HEK293 (cell line): Measurements from ENCODE around the gene SEMA6A.

Experiments
- CTCF ChIA-PET: fragments of 350-600 bp; formaldehyde crosslinking; extraction: SDS; loops from one replicate; lab custom pipeline; 2021; ENCODE audit warnings: antibody characterized with exemption; lab: Yijun Ruan, JAX
- POLR2A ChIA-PET: fragments of 300-600 bp; formaldehyde crosslinking; extraction: SDS; loops from one replicate; lab custom pipeline; 2020; ENCODE audit warnings: antibody characterized with exemption, inconsistent platforms; lab: Yijun Ruan, JAX
- H3K27ac ChIP-seq: fragments of 200-500 bp; sonication (Bioruptor generic); 2 replicates; pipeline ENCODE4 v1.5.1; 2014; ENCODE audit warnings: low read depth, low read length, control low read depth, inconsistent platforms; ENCODE audit errors: extremely low read depth
- H3K36me3 ChIP-seq, 2 experiments: fragments of 200-500 bp in 1 of 2; sonication (Bioruptor generic) in 1 of 2; 1 replicate in 1 of 2; 2 replicates in 1 of 2; pipeline ENCODE4 v1.5.1; 2014 to 2017; ENCODE audit warnings: inconsistent platforms in 2 of 2, low read length in 2 of 2; ENCODE audit not compliant: control insufficient read depth in 2 of 2, insufficient read depth in 1 of 2
- H3K4me1 ChIP-seq: fragments of 200-500 bp; sonication (Bioruptor generic); 2 replicates; pipeline ENCODE4 v1.5.1; 2014; ENCODE audit warnings: mild to moderate bottlenecking, low read length, inconsistent platforms; ENCODE audit not compliant: control insufficient read depth, insufficient read depth
- H3K4me3 ChIP-seq: 2 replicates; pipeline ENCODE4 v1.5.1; 2011; ENCODE audit warnings: low read depth, mild to moderate bottlenecking, control low read depth, low read length, moderate library complexity
- H3K9me3 ChIP-seq: fragments of 200-500 bp; sonication (Bioruptor generic); 2 replicates; pipeline ENCODE4 v1.5.1; 2014; ENCODE audit warnings: low read depth, low read length, inconsistent platforms; ENCODE audit not compliant: control insufficient read depth, insufficient read depth
- KLF8 ChIP-seq: fragments of 450-650 bp; formaldehyde crosslinking; IDR thresholded peaks from 2 replicates; pipeline ENCODE4 v1.5.1; 2016; ENCODE audit warnings: missing biosample characterization, missing genetic modification characterization
- MZF1 ChIP-seq: fragments of 450-650 bp; formaldehyde crosslinking; IDR thresholded peaks from 2 replicates; pipeline ENCODE4 v1.5.1; 2017; ENCODE audit warnings: missing biosample characterization, missing genetic modification characterization, borderline replicate concordance
- SALL2 ChIP-seq: fragments of 450-650 bp; formaldehyde crosslinking; IDR thresholded peaks from 2 replicates; pipeline ENCODE4 v1.5.0; 2017; ENCODE audit warnings: missing biosample characterization, mild to moderate bottlenecking, missing genetic modification characterization, borderline replicate concordance
- SETDB1 ChIP-seq: IDR thresholded peaks from one replicate; pipeline ENCODE4 v1.6.1; 2017; ENCODE audit warnings: mild to moderate bottlenecking, low read length, moderate library complexity, mixed read lengths; ENCODE audit not compliant: insufficient read length
- SP7 ChIP-seq: fragments of 450-650 bp; formaldehyde crosslinking; IDR thresholded peaks from 2 replicates; pipeline ENCODE4 v1.5.1; 2016; ENCODE audit warnings: missing biosample characterization, missing genetic modification characterization
- TRIM28 ChIP-seq: IDR thresholded peaks from 2 replicates; pipeline ENCODE4 v1.6.1; 2011; ENCODE audit warnings: low read length, control low read depth, borderline replicate concordance
- ZNF211 ChIP-seq: fragments of 450-650 bp; formaldehyde crosslinking; IDR thresholded peaks from 2 replicates; pipeline ENCODE4 v1.5.1; 2016; ENCODE audit warnings: low read depth, missing biosample characterization, missing genetic modification characterization
- ZNF335 ChIP-seq: fragments of 450-650 bp; formaldehyde crosslinking; conservative IDR thresholded peaks from 2 replicates; pipeline ENCODE4 v1.5.1; 2016; ENCODE audit warnings: missing biosample characterization, missing genetic modification characterization
- ZNF341 ChIP-seq: fragments of 450-650 bp; formaldehyde crosslinking; IDR thresholded peaks from 2 replicates; pipeline ENCODE4; 2016; ENCODE audit warnings: low read depth, missing biosample characterization, missing genetic modification characterization
- ZNF350 ChIP-seq: fragments of 450-650 bp; formaldehyde crosslinking; IDR thresholded peaks from 2 replicates; pipeline ENCODE4 v1.5.0; 2017; ENCODE audit warnings: missing biosample characterization, mild to moderate bottlenecking, missing genetic modification characterization
- ZNF510 ChIP-seq: fragments of 450-650 bp; formaldehyde crosslinking; IDR thresholded peaks from 2 replicates; pipeline ENCODE4 v1.5.1; 2018; ENCODE audit warnings: mild to moderate bottlenecking, missing genetic modification characterization, missing biosample characterization; ENCODE audit not compliant: insufficient replicate concordance
- ZNF549 ChIP-seq: fragments of 450-650 bp; IDR thresholded peaks from 2 replicates; pipeline ENCODE4 v1.5.1; 2018; ENCODE audit warnings: missing biosample characterization, missing genetic modification characterization, mild to moderate bottlenecking, inconsistent platforms, moderate library complexity
- ZNF596 ChIP-seq: fragments of 450-650 bp; IDR thresholded peaks from 2 replicates; pipeline ENCODE4 v1.5.0; 2018; ENCODE audit warnings: missing biosample characterization, mild to moderate bottlenecking, missing genetic modification characterization, moderate library complexity
- ZNF621 ChIP-seq: fragments of 450-650 bp; formaldehyde crosslinking; IDR thresholded peaks from 2 replicates; pipeline ENCODE4 v1.5.1; 2017; ENCODE audit warnings: missing biosample characterization, missing genetic modification characterization
- ZNF660 ChIP-seq: fragments of 450-650 bp; IDR thresholded peaks from 2 replicates; pipeline ENCODE4 v1.5.1; 2018; ENCODE audit warnings: missing biosample characterization, mild to moderate bottlenecking, missing genetic modification characterization
- ZNF701 ChIP-seq: fragments of 450-650 bp; formaldehyde crosslinking; IDR thresholded peaks from 2 replicates; pipeline ENCODE4 v1.5.1; 2016; ENCODE audit warnings: missing biosample characterization, missing genetic modification characterization
- ZNF747 ChIP-seq: fragments of 450-650 bp; formaldehyde crosslinking; IDR thresholded peaks from 2 replicates; pipeline ENCODE4 v1.5.1; 2016; ENCODE audit warnings: missing biosample characterization, missing genetic modification characterization
- TF ChIP-seq, protein P1 (sequence below): fragments of 450-650 bp; formaldehyde crosslinking; IDR thresholded peaks from 2 replicates; pipeline ENCODE4 v1.5.1; 2016; ENCODE audit warnings: missing biosample characterization, missing genetic modification characterization
- TF ChIP-seq, protein P2 (sequence below): fragments of 450-650 bp; formaldehyde crosslinking; IDR thresholded peaks from 2 replicates; pipeline ENCODE4 v1.5.1; 2017; ENCODE audit warnings: missing biosample characterization, missing genetic modification characterization
- TF ChIP-seq, protein P3 (sequence below): fragments of 450-650 bp; formaldehyde crosslinking; IDR thresholded peaks from 2 replicates; pipeline ENCODE4; 2016; ENCODE audit warnings: missing biosample characterization, missing genetic modification characterization
- TF ChIP-seq, protein P4 (sequence below): fragments of 450-650 bp; formaldehyde crosslinking; IDR thresholded peaks from 2 replicates; pipeline ENCODE4 v1.5.1; 2016; ENCODE audit warnings: missing biosample characterization, missing genetic modification characterization, low read depth

Gene SEMA6A

DNA sequence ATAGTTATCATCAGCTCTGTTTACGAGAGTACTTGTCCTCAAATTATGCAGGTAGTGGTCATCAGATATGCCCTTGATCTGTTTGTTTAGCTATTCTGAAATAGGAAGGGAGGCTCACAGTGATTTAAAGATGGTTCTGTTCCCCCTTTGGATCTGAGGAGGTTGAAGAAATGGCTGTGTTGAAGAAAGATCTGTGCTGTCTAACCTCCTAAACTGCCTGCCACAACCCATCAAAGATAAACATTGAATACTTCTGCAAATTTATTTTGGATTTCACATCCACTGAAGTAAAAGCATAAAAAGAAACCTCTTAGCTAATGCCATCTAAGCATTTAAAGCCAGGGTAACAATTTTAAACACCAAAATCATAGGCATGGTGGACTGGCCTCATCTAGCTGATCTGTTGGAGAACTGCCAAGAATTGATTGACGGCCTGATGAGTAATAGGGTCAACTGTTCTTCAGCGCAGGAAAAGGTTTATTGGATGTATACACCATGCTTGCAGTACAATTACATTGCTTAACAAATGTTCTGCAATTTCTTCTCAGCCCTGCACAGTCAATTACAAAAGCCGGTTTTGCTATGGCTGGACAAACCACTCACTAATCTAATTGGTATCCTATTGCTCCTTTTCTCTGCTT lies 97.6 kb downstream of the SEMA6A start:
- ChIA-PET CTCF (no interaction called here), POLR2A (no interaction called here)

DNA sequence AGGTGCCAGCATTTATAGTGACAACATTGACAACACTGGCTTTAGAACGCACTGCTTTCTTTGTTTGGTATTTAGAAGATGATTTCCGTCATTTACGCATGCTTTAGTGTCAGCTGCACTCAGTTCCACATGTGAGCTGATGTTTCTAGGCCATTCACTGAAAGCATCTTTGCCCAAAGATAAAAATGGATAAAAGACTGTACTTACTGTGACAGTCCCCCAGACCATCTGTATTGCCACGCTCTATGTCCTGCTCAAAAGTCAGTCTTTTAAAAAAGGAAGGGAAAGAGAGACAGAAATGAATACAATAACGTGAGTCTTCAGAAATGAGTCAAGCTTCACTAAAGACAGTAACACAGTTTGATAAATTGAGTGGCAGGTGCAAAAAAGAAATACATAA lies 99.3 kb downstream of the SEMA6A start:
- H3K36me3 ChIP-seq: peaks cover 18 to 87% of the 10 kb centered on the region in 2 experiments
- ChIA-PET POLR2A (no interaction called here), CTCF (interaction anchor here (0.6 kb wide), 1 partner anchor 30 kb away, joined by 3 read pairs; no protein-coding TSS in a partner anchor)
- no peaks in the 10 kb centered on the region for H3K4me1 ChIP-seq
- H3K4me3 ChIP-seq: no peak overlapping the region
- no peaks in the 10 kb centered on the region; the same call in 1 of the 2 replicates for H3K9me3 ChIP-seq
- no peak for TF ChIP-seq ZNF510 (tag by site-specific recombination)
- no peak for TF ChIP-seq ZNF350 (tag by site-specific recombination)
- TF ChIP-seq, protein P1, sequence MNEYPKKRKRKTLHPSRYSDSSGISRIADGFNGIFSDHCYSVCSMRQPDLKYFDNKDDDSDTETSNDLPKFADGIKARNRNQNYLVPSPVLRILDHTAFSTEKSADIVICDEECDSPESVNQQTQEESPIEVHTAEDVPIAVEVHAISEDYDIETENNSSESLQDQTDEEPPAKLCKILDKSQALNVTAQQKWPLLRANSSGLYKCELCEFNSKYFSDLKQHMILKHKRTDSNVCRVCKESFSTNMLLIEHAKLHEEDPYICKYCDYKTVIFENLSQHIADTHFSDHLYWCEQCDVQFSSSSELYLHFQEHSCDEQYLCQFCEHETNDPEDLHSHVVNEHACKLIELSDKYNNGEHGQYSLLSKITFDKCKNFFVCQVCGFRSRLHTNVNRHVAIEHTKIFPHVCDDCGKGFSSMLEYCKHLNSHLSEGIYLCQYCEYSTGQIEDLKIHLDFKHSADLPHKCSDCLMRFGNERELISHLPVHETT (tag by site-specific recombination): no peak
- TF ChIP-seq ZNF341 (tag by site-specific recombination): no peak
- TF ChIP-seq, protein P2, sequence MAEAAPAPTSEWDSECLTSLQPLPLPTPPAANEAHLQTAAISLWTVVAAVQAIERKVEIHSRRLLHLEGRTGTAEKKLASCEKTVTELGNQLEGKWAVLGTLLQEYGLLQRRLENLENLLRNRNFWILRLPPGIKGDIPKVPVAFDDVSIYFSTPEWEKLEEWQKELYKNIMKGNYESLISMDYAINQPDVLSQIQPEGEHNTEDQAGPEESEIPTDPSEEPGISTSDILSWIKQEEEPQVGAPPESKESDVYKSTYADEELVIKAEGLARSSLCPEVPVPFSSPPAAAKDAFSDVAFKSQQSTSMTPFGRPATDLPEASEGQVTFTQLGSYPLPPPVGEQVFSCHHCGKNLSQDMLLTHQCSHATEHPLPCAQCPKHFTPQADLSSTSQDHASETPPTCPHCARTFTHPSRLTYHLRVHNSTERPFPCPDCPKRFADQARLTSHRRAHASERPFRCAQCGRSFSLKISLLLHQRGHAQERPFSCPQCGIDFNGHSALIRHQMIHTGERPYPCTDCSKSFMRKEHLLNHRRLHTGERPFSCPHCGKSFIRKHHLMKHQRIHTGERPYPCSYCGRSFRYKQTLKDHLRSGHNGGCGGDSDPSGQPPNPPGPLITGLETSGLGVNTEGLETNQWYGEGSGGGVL: no peak
- TF ChIP-seq KLF8 (tag by site-specific recombination): no peak
- TF ChIP-seq ZNF747: no peak
- TF ChIP-seq ZNF621 (tag by site-specific recombination): no peak
- TF ChIP-seq MZF1 (tag by site-specific recombination): no peak
- no peak overlapping the region for H3K27ac ChIP-seq

More for the DNA sequence above, 97.6 kb downstream of the SEMA6A start:
- Histone ChIP-seq H3K27ac (no peak overlapping the region), H3K4me1 (no peaks in the 10 kb centered on the region), H3K36me3 (peaks cover 19 to 87% of the 10 kb centered on the region in 2 experiments), H3K4me3 (no peak overlapping the region), H3K9me3 (no peaks in the 10 kb centered on the region; the same call in 1 of the 2 replicates)
- no peak for TF ChIP-seq ZNF701 (tag by site-specific recombination)
- peak; percentile 39; the same call in 1 of the 2 replicates for TF ChIP-seq TRIM28
- peak; percentile 92 for TF ChIP-seq SETDB1
- peak; percentile 52; the same call in 1 of the 2 replicates for TF ChIP-seq ZNF660

DNA sequence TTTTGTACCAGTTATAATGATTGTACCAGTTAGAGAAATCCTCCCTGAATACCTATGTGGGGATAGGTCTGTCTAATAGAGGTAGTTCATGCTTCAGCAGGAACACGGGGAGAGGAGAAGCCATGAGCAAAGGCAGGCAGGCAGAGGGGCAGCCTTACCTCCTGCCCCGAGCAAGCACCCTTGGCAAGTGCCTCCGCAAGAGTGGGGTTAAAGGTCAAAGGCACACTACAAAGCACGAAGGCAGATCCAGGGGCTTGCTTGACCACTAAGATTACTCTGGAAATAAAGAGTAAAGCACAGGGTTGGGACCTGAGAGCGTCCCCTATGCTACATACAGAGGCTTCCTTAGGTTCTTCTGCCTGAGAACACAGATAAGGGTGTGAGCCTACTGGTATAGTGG lies 100.9 kb downstream of the SEMA6A start:
- peaks cover 13 to 84% of the 10 kb centered on the region in 2 experiments for H3K36me3 ChIP-seq
- no peaks in the 10 kb centered on the region for H3K4me1 ChIP-seq
- ChIA-PET POLR2A (no interaction called here), CTCF (interaction anchor here (0.6 kb wide), 1 partner anchor 209 kb away, joined by 4 read pairs; no protein-coding TSS in a partner anchor)
- TF ChIP-seq ZNF549 (tag by site-specific recombination) (no peak), ZNF211 (tag by site-specific recombination) (no peak), ZNF596 (tag by site-specific recombination) (no peak), SALL2 (no peak), ZNF701 (tag by site-specific recombination) (no peak), ZNF335 (no peak), SP7 (tag by site-specific recombination) (no peak)
- TF ChIP-seq, protein P3, sequence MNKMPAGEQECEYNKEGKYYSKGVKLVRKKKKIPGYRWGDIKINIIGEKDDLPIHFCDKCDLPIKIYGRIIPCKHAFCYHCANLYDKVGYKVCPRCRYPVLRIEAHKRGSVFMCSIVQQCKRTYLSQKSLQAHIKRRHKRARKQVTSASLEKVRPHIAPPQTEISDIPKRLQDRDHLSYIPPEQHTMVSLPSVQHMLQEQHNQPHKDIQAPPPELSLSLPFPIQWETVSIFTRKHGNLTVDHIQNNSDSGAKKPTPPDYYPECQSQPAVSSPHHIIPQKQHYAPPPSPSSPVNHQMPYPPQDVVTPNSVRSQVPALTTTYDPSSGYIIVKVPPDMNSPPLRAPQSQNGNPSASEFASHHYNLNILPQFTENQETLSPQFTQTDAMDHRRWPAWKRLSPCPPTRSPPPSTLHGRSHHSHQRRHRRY (tag by site-specific recombination): no peak
- TF ChIP-seq, protein P4, sequence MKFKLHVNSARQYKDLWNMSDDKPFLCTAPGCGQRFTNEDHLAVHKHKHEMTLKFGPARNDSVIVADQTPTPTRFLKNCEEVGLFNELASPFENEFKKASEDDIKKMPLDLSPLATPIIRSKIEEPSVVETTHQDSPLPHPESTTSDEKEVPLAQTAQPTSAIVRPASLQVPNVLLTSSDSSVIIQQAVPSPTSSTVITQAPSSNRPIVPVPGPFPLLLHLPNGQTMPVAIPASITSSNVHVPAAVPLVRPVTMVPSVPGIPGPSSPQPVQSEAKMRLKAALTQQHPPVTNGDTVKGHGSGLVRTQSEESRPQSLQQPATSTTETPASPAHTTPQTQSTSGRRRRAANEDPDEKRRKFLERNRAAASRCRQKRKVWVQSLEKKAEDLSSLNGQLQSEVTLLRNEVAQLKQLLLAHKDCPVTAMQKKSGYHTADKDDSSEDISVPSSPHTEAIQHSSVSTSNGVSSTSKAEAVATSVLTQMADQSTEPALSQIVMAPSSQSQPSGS (tag by site-specific recombination): no peak
- no peak overlapping the region for H3K4me3 ChIP-seq
- no peak overlapping the region for H3K27ac ChIP-seq
- H3K9me3 ChIP-seq: no peaks in the 10 kb centered on the region; the same call in 1 of the 2 replicates
